ENCODE results near the gene UNC5C.

UNC5C gene

GRCh38 chr4:95393821-95394220, 155.0 kb downstream of the UNC5C start:
- no peak overlapping the region for H3K27ac Mint-ChIP-seq (ENCODE audit: low read depth)
- no peak overlapping the region for H3K4me3 Mint-ChIP-seq
- no peaks in the 10 kb centered on the region for H3K27me3 Mint-ChIP-seq
- no peaks in the 10 kb centered on the region for H3K9me3 Mint-ChIP-seq
- no peaks in the 10 kb centered on the region for H3K36me3 Mint-ChIP-seq (ENCODE audit: insufficient read depth)
- no peak for ATAC-seq (replicated peaks; ENCODE audit: extremely low read depth, poor library complexity, severe bottlenecking)
- no peak for DNase-seq (ENCODE audit: low spot score in 2 of 2)
- H3K4me1 Mint-ChIP-seq = no peaks in the 10 kb centered on the region

DNA sequence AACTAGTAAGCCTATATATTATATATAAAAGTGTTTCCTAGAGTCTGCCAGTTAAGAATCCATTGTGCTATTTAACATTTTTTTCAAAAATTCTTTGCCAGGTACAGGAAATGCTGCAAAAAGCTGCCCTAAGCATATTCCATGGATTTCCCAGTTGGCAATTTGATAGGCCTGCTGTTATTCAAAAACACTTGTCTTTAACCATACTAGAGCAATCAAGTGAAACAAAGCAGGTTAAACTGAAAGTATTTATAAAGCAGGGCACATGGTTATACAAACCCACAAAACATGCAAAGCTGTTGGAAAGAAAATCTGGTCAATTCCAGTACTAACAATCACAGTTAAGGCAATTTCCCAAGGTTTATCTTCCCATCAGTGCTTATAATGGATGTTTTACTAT, 159.9 kb downstream of the UNC5C start:
- DNase-seq (ENCODE audit: low spot score in 2 of 2) (no peak), ATAC-seq (replicated peaks; ENCODE audit: extremely low read depth, poor library complexity, severe bottlenecking) (no peak)
- no peaks in the 10 kb centered on the region for H3K27me3 Mint-ChIP-seq
- H3K4me1 Mint-ChIP-seq = no peaks in the 10 kb centered on the region
- H3K4me3 Mint-ChIP-seq = no peak overlapping the region
- H3K27ac Mint-ChIP-seq (ENCODE audit: low read depth) = no peak overlapping the region
- H3K9me3 Mint-ChIP-seq = peaks cover 12% of the 10 kb centered on the region
- no peaks in the 10 kb centered on the region for H3K36me3 Mint-ChIP-seq (ENCODE audit: insufficient read depth)

GRCh38 chr4:95387719-95388118, 161.1 kb downstream of the UNC5C start:
- ATAC-seq (replicated peaks; ENCODE audit: extremely low read depth, poor library complexity, severe bottlenecking) (no peak), DNase-seq (ENCODE audit: low spot score in 2 of 2) (no peak)
- no peaks in the 10 kb centered on the region for H3K4me1 Mint-ChIP-seq

DNA sequence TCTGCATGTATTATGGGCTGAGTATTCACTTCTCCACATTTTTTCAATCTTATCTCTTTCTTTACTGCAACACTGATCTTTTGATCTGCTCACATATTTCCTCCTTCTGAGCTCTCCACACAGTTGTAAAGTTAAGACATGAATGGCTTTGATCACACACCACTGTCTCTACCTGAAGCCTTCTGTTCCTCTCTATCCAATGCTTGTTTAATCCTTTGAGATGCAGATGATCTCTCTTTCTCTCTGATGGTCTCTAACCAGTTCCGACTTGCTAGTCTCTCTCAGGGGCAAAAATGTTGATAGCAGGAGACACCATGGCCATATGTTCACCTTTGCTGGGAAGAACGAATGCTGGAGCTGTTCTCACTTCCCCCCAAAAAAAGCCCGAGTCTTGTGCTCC, 162.4 kb downstream of the UNC5C start:
- DNase-seq (ENCODE audit: low spot score in 2 of 2) (no peak), ATAC-seq (replicated peaks; ENCODE audit: extremely low read depth, poor library complexity, severe bottlenecking) (no peak)
- H3K27me3 Mint-ChIP-seq = no peaks in the 10 kb centered on the region
- H3K36me3 Mint-ChIP-seq (ENCODE audit: insufficient read depth) = no peaks in the 10 kb centered on the region
- H3K4me1 Mint-ChIP-seq = no peaks in the 10 kb centered on the region
- H3K4me3 Mint-ChIP-seq = no peak overlapping the region
- no peak overlapping the region for H3K27ac Mint-ChIP-seq (ENCODE audit: low read depth)
- H3K9me3 Mint-ChIP-seq = peaks cover 12% of the 10 kb centered on the region

More at GRCh38 chr4:95387719-95388118, 161.1 kb downstream of the UNC5C start:
- H3K27me3 Mint-ChIP-seq = no peaks in the 10 kb centered on the region
- no peak overlapping the region for H3K4me3 Mint-ChIP-seq
- H3K27ac Mint-ChIP-seq (ENCODE audit: low read depth) = no peak overlapping the region
- H3K9me3 Mint-ChIP-seq = peaks cover 12% of the 10 kb centered on the region
- H3K36me3 Mint-ChIP-seq (ENCODE audit: insufficient read depth) = no peaks in the 10 kb centered on the region

GRCh38 chr4:95381843-95382580, 166.8 kb downstream of the UNC5C start:
- Mint-ChIP-seq H3K9me3 (peaks cover 18% of the 10 kb centered on the region), H3K4me3 (no peak overlapping the region), H3K4me1 (no peaks in the 10 kb centered on the region), H3K27ac (ENCODE audit: low read depth) (no peak overlapping the region), H3K36me3 (ENCODE audit: insufficient read depth) (no peaks in the 10 kb centered on the region), H3K27me3 (no peaks in the 10 kb centered on the region)
- no peak for ATAC-seq (replicated peaks; ENCODE audit: extremely low read depth, poor library complexity, severe bottlenecking)
- no peak for DNase-seq (ENCODE audit: low spot score in 2 of 2)

DNA sequence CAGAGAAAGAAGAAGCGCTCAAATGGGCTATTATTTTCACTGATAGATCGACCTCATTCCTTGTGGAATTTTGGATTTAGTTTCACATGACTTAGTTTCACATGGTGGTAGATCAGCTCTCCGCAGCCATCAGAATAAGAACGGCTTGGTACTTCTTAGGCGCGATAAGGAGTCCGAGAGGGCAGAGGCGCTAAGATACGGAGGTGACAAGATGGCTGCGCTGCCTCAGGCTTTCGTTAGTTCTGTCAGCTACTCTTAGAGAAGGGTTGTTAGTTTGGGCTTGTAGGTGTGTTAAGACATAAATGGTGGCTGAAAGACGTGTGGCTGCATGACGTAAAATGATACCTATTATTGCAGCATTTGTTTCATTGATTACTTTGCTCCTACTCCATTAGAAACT, 169.1 kb downstream of the UNC5C start:
- Mint-ChIP-seq H3K9me3 (peaks cover 12% of the 10 kb centered on the region), H3K27me3 (no peaks in the 10 kb centered on the region), H3K27ac (ENCODE audit: low read depth) (no peak overlapping the region), H3K36me3 (ENCODE audit: insufficient read depth) (no peaks in the 10 kb centered on the region), H3K4me3 (no peak overlapping the region), H3K4me1 (no peaks in the 10 kb centered on the region)
- ATAC-seq (replicated peaks; ENCODE audit: extremely low read depth, poor library complexity, severe bottlenecking) = no peak
- DNase-seq (ENCODE audit: low spot score in 2 of 2) = no peak

GRCh38 chr4:95377366-95377900, 171.3 kb downstream of the UNC5C start:
- DNase-seq (ENCODE audit: low spot score in 2 of 2) (no peak), ATAC-seq (replicated peaks; ENCODE audit: extremely low read depth, poor library complexity, severe bottlenecking) (no peak)
- Mint-ChIP-seq H3K27ac (ENCODE audit: low read depth) (no peak overlapping the region), H3K4me1 (no peaks in the 10 kb centered on the region), H3K36me3 (ENCODE audit: insufficient read depth) (no peaks in the 10 kb centered on the region), H3K27me3 (no peaks in the 10 kb centered on the region), H3K4me3 (no peak overlapping the region), H3K9me3 (peaks cover 13% of the 10 kb centered on the region)

- no peaks in the 10 kb centered on the region for H3K4me1 Mint-ChIP-seq
- no peaks in the 10 kb centered on the region for H3K27me3 Mint-ChIP-seq
- H3K9me3 Mint-ChIP-seq = peaks cover 7% of the 10 kb centered on the region
- no peaks in the 10 kb centered on the region for H3K36me3 Mint-ChIP-seq (ENCODE audit: insufficient read depth)
- no peak overlapping the region for H3K4me3 Mint-ChIP-seq
- H3K27ac Mint-ChIP-seq (ENCODE audit: low read depth) = no peak overlapping the region
- ATAC-seq (replicated peaks; ENCODE audit: extremely low read depth, poor library complexity, severe bottlenecking) (no peak), DNase-seq (ENCODE audit: low spot score in 2 of 2) (no peak)
These were observed 177.1 kb downstream of the UNC5C start for GRCh38 chr4:95371476-95372224.

DNA sequence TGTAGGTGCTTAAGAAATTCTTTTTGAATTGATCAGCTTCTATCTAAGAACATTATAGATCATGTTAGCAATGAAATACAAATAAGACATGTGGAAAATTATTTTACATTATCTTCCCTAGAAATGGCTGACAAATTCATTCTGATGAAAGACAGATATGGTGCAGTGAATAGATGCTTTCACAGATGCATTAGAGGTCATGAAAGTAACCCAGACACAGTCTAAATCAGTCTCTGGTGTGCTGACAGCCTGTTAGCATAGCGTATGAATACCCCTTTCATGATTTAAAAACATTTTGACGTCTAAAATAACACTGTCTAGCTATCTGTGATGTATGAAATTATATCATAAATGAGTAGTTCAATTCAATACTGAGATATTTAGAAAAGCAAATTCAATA, 180.9 kb downstream of the UNC5C start:
- no peaks in the 10 kb centered on the region for H3K4me1 Mint-ChIP-seq
- no peaks in the 10 kb centered on the region for H3K36me3 Mint-ChIP-seq (ENCODE audit: insufficient read depth)
- H3K27ac Mint-ChIP-seq (ENCODE audit: low read depth) = no peak overlapping the region
- no peak overlapping the region for H3K4me3 Mint-ChIP-seq
- no peaks in the 10 kb centered on the region for H3K9me3 Mint-ChIP-seq
- no peaks in the 10 kb centered on the region for H3K27me3 Mint-ChIP-seq
- DNase-seq (ENCODE audit: low spot score in 2 of 2) = no peak
- no peak for ATAC-seq (replicated peaks; ENCODE audit: extremely low read depth, poor library complexity, severe bottlenecking)

GRCh38 chr4:95363966-95364365, 184.8 kb downstream of the UNC5C start:
- no peak overlapping the region for H3K27ac Mint-ChIP-seq (ENCODE audit: low read depth)
- no peaks in the 10 kb centered on the region for H3K27me3 Mint-ChIP-seq
- ATAC-seq (replicated peaks; ENCODE audit: extremely low read depth, poor library complexity, severe bottlenecking) (no peak), DNase-seq (ENCODE audit: low spot score in 2 of 2) (no peak)
- peaks cover 6% of the 10 kb centered on the region for H3K9me3 Mint-ChIP-seq
- H3K4me3 Mint-ChIP-seq = no peak overlapping the region
- no peaks in the 10 kb centered on the region for H3K4me1 Mint-ChIP-seq
- no peaks in the 10 kb centered on the region for H3K36me3 Mint-ChIP-seq (ENCODE audit: insufficient read depth)

GRCh38 chr4:95363559-95363925, 185.2 kb downstream of the UNC5C start:
- H3K4me1 Mint-ChIP-seq = no peaks in the 10 kb centered on the region
- DNase-seq (ENCODE audit: low spot score in 2 of 2) (no peak), ATAC-seq (replicated peaks; ENCODE audit: extremely low read depth, poor library complexity, severe bottlenecking) (no peak)
- peaks cover 6% of the 10 kb centered on the region for H3K9me3 Mint-ChIP-seq
- no peaks in the 10 kb centered on the region for H3K27me3 Mint-ChIP-seq
- no peaks in the 10 kb centered on the region for H3K36me3 Mint-ChIP-seq (ENCODE audit: insufficient read depth)
- H3K27ac Mint-ChIP-seq (ENCODE audit: low read depth) = no peak overlapping the region
- no peak overlapping the region for H3K4me3 Mint-ChIP-seq

DNA sequence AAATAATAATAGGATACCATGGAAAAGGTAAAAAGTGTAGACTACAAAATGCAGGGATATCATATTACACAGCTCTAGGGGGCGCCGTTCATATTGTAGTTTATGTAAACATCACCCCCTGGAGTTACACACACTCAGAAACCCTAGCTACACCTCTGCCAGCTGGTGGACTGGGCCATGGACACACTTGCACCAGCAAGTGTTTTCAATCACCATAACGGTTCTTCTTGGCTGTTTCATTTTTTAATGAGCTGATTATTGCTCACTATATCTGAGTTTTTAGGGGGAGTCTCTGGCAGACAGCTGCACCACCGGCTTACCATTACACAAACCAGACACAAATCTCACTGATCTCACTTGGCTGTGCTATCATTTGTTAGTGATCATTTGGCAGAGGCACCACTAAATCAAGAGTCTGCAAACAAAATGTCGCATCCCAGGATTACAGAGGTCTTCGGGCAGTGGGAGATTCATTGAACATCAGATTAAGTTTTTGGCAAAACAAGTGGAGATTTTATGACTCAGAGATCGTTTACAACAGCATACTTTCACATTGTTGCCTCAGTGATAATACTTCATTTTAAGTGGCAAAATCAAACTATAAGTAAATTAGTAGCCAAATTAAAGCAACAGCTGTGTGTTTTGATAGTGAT, 185.7 kb downstream of the UNC5C start:
- ATAC-seq (replicated peaks; ENCODE audit: extremely low read depth, poor library complexity, severe bottlenecking) (no peak), DNase-seq (ENCODE audit: low spot score in 2 of 2) (no peak)
- Mint-ChIP-seq H3K36me3 (ENCODE audit: insufficient read depth) (no peaks in the 10 kb centered on the region), H3K9me3 (peaks cover 6% of the 10 kb centered on the region), H3K4me1 (no peaks in the 10 kb centered on the region), H3K27ac (ENCODE audit: low read depth) (no peak overlapping the region), H3K4me3 (no peak overlapping the region), H3K27me3 (no peaks in the 10 kb centered on the region)

- no peaks in the 10 kb centered on the region for H3K27me3 Mint-ChIP-seq
- H3K27ac Mint-ChIP-seq (ENCODE audit: low read depth) = no peak overlapping the region
- H3K9me3 Mint-ChIP-seq = peaks cover 6% of the 10 kb centered on the region
- ATAC-seq (replicated peaks; ENCODE audit: extremely low read depth, poor library complexity, severe bottlenecking) = no peak
- no peak overlapping the region for H3K4me3 Mint-ChIP-seq
- DNase-seq (ENCODE audit: low spot score in 2 of 2) = no peak
- H3K4me1 Mint-ChIP-seq = no peaks in the 10 kb centered on the region
- no peaks in the 10 kb centered on the region for H3K36me3 Mint-ChIP-seq (ENCODE audit: insufficient read depth)
These were observed 186.7 kb downstream of the UNC5C start for GRCh38 chr4:95362066-95362465.
